Measurements from ENCODE around the gene OLFM2.

The OLFM2 gene

DNA sequence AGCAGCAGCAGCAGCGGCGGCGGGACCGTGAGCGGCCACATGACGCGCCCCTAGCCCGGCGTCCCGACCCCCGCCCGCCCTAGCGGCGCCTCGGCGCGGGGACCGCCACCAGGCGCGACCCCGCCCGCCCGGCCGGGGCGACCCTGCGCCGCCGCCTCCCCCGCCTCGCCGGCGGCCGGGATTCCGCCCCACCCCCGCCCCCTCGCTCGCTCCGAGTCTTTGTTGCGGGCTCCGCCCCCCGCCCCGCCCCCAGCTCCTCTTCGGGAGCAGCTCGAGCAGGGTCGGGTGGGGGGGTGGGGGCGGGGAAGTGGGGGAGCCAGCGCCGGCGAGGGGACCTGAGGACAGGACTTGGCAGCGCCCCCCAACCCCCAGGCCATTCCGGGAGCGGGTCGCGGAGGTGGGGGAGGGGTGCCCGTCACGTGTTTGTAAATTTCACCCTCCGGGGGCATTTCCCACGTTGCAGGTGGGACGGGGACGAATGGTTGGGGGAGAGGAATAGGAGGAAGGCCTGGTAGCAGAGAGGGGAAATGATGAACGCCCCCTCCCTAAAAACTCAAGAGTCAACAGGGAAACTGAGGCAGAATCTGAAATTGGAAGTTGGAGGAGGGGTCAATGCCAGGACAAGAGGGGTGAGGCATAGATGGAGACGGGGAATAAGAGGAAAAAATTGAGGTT, at the start of gene OLFM2:
Gene OLFM2 (minus strand): TSS at position 190 of the 675 bp plus-strand sequence. CDS start 149 bp downstream, at position 41.
- TF ChIP-seq, protein P1, sequence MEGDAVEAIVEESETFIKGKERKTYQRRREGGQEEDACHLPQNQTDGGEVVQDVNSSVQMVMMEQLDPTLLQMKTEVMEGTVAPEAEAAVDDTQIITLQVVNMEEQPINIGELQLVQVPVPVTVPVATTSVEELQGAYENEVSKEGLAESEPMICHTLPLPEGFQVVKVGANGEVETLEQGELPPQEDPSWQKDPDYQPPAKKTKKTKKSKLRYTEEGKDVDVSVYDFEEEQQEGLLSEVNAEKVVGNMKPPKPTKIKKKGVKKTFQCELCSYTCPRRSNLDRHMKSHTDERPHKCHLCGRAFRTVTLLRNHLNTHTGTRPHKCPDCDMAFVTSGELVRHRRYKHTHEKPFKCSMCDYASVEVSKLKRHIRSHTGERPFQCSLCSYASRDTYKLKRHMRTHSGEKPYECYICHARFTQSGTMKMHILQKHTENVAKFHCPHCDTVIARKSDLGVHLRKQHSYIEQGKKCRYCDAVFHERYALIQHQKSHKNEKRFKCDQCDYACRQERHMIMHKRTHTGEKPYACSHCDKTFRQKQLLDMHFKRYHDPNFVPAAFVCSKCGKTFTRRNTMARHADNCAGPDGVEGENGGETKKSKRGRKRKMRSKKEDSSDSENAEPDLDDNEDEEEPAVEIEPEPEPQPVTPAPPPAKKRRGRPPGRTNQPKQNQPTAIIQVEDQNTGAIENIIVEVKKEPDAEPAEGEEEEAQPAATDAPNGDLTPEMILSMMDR (IDR thresholded peaks at IDR 0.05): no peak
- H3K27me3 ChIP-seq (ENCODE audit: control insufficient read depth, insufficient read depth, low read length): no peaks in the 10 kb centered on the region
- peaks cover 9% of the 10 kb centered on the region for H3K4me1 ChIP-seq
- peak within 1 kb of the TSS; percentile 50 for H3K4me3 ChIP-seq (ENCODE audit: low read depth, low read length)
- no peaks in the 10 kb centered on the region for H3K36me3 ChIP-seq (ENCODE audit: control insufficient read depth, insufficient read depth, low read length)
- no peak within 1 kb of the TSS for H3K9ac ChIP-seq
- H3K27ac ChIP-seq: no peak within 1 kb of the TSS
- peak within 1 kb of the TSS; percentile 88 for H3K4me2 ChIP-seq (ENCODE audit: low read length)
- H3K79me2 ChIP-seq: no peaks in the 10 kb centered on the region
- H2AFZ ChIP-seq: peak within 1 kb of the TSS; percentile 72
- H3K9me3 ChIP-seq (ENCODE audit: control insufficient read depth, low read length): no peaks in the 10 kb centered on the region

DNA sequence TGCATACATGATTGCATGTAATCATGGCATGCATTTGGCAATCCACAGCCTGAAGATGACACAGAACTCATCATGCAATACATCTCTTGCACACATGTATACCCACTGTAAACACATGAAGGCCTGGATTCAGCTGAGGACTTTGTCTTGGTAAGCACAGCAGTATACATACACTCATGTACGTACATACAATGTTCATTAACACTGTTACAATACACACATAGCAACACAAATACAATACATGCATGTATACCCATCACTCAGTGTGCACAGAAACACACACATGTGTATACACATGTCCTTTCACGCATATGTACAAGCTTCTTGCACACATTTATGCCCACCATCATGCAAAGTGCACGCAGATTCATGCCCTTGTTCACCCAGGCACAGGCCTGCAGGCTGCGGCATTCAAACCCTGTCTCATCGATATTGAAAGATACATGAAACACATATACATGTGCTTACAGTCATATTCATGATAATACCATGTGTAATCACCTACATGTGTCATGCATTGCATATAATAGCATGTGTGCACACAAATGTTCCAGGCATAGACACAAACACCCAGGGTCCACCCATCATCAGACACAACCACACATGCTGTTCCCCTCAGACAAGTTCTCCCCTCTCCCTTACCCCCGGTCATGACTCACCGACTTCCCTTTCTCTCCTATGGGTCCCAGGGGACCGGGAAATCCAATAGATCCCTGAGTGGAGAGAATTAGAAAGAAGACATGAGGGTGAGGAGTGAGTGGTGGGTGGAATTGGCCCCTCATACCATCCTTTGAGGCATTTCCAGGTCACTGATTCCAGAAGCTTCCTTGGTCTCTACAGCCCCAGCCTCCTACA, 45.3 kb upstream of the OLFM2 start:
- Histone ChIP-seq H2AFZ (no peak overlapping the region), H3K27ac (no peak overlapping the region), H3K4me2 (ENCODE audit: low read length) (no peak overlapping the region), H3K27me3 (ENCODE audit: control insufficient read depth, insufficient read depth, low read length) (no peaks in the 10 kb centered on the region), H3K4me1 (no peaks in the 10 kb centered on the region), H3K9ac (no peak overlapping the region), H3K79me2 (no peaks in the 10 kb centered on the region), H3K36me3 (ENCODE audit: control insufficient read depth, insufficient read depth, low read length) (no peaks in the 10 kb centered on the region), H3K4me3 (ENCODE audit: low read depth, low read length) (no peak overlapping the region), H3K9me3 (ENCODE audit: control insufficient read depth, low read length) (no peaks in the 10 kb centered on the region)
- TF ChIP-seq, protein P1 (IDR thresholded peaks at IDR 0.05): no peak

DNA sequence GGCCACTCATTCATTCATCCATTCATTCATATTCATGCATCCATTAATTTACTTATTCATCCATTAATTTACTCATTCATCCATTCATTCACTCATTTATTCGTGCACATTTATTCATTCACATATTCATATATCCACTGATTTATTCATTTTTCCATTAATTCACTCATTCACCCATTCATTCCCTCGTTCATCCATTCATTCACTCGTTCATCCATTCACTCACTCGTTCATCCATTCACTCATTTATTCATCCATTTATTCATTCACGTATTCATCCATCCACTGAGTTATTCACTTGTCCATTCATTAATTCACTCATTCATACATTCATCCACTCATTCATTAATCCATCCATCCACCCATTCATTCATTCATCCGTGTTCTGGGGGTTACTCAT, 35.8 kb upstream of the OLFM2 start:
- TF ChIP-seq, protein P1 (IDR thresholded peaks at IDR 0.05): no peak
- H3K36me3 ChIP-seq (ENCODE audit: control insufficient read depth, insufficient read depth, low read length): no peaks in the 10 kb centered on the region
- no peaks in the 10 kb centered on the region for H3K9me3 ChIP-seq (ENCODE audit: control insufficient read depth, low read length)
- H3K4me3 ChIP-seq (ENCODE audit: low read depth, low read length): no peak overlapping the region
- H3K27ac ChIP-seq: no peak overlapping the region
- H3K27me3 ChIP-seq (ENCODE audit: control insufficient read depth, insufficient read depth, low read length): no peaks in the 10 kb centered on the region
- no peak overlapping the region for H2AFZ ChIP-seq
- no peaks in the 10 kb centered on the region for H3K4me1 ChIP-seq
- H3K79me2 ChIP-seq: no peaks in the 10 kb centered on the region
- no peak overlapping the region for H3K4me2 ChIP-seq (ENCODE audit: low read length)
- no peak overlapping the region for H3K9ac ChIP-seq

DNA sequence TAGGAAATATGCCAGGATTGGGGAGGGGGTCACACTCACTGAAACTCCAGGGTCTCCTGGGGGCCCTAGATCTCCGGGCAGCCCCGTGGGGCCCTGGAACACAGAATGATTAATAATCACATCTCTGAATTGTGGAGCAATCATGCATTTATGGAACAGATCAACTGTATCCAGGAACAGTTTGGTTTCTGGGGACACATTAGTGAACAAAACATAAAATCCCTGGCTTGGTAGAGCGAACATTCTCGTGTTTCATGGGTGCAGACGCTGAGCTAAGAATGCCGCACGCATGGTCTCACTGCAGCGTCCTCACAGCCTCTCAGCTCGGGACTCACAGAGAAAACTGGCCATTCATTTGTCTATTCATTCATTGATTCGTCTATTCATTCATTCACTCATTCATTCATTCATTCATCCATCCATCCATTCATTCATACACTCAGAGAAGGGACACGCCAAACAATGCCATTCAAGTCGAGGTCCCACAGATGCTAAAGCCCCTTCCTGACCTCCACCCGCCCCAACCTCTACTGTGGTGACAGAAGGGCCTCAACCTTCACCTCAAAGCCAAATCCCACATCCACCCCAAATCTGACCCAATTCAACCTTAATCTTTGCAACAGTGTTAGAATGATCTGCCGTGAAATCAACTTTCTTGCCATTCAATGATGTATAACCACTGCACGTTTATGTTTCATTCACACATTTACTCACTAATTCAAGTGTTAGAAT, 35.0 kb upstream of the OLFM2 start:
- H3K27me3 ChIP-seq (ENCODE audit: control insufficient read depth, insufficient read depth, low read length): no peaks in the 10 kb centered on the region

More for the DNA sequence above, 35.0 kb upstream of the OLFM2 start:
- no peak overlapping the region for H3K4me3 ChIP-seq (ENCODE audit: low read depth, low read length)
- H3K9ac ChIP-seq: no peak overlapping the region
- no peaks in the 10 kb centered on the region for H3K79me2 ChIP-seq
- no peaks in the 10 kb centered on the region for H3K4me1 ChIP-seq
- H3K9me3 ChIP-seq (ENCODE audit: control insufficient read depth, low read length): no peaks in the 10 kb centered on the region
- no peak overlapping the region for H3K27ac ChIP-seq
- no peaks in the 10 kb centered on the region for H3K36me3 ChIP-seq (ENCODE audit: control insufficient read depth, insufficient read depth, low read length)
- no peak overlapping the region for H3K4me2 ChIP-seq (ENCODE audit: low read length)
- no peak overlapping the region for H2AFZ ChIP-seq
- TF ChIP-seq, protein P1 (IDR thresholded peaks at IDR 0.05): no peak

All from parathyroid adenoma (tissue), 2 donors.